ENCODE results near the gene HS3ST6. TPM values are rescaled to one million over a fixed set of nuclear protein-coding genes. Genes with fewer than 3 reads are reported as not detected.
A peak's percentile ranks its signal among the peaks of the same experiment; 100 is the strongest.
"Not testable (repeated sequence)": the region's sequence is repeated elsewhere in the genome, so short reads cannot be mapped to it uniquely, and the experiment has no call there.

The HS3ST6 gene
- polyA plus RNA-seq, 4 donors: 0.14 to 0.88 (median 0.32) TPM

- no peak for DNase-seq (ENCODE audit: low read depth in 4 of 4, low spot score in 3 of 4)
These were observed 34.0 kb downstream of the HS3ST6 start for GRCh38 chr16:1884155-1884760.

GRCh38 chr16:1881172-1881571, 37.0 kb downstream of the HS3ST6 start:
- DNase-seq (ENCODE audit: low read depth in 4 of 4, low spot score in 3 of 4): not testable (repeated sequence)

- DNase-seq (ENCODE audit: low read depth in 4 of 4, low spot score in 3 of 4): no peak
These were observed 38.7 kb downstream of the HS3ST6 start for GRCh38 chr16:1879477-1879876.

GRCh38 chr16:1878256-1878655, 40.0 kb downstream of the HS3ST6 start:
- DNase-seq (ENCODE audit: low read depth in 4 of 4, low spot score in 3 of 4): no peak

GRCh38 chr16:1877804-1878203, 40.4 kb downstream of the HS3ST6 start:
- DNase-seq (ENCODE audit: low read depth in 4 of 4, low spot score in 3 of 4): no peak

- no peak for DNase-seq (ENCODE audit: low read depth in 4 of 4, low spot score in 3 of 4)
These were observed 41.1 kb downstream of the HS3ST6 start for GRCh38 chr16:1877089-1877488.

- DNase-seq (ENCODE audit: low read depth in 4 of 4, low spot score in 3 of 4): no peak
These were observed 41.7 kb downstream of the HS3ST6 start for GRCh38 chr16:1876468-1876867.

- DNase-seq (ENCODE audit: low read depth in 4 of 4, low spot score in 3 of 4): not testable (repeated sequence)
These were observed 42.1 kb downstream of the HS3ST6 start for GRCh38 chr16:1876066-1876465.

GRCh38 chr16:1874854-1875253, 43.4 kb downstream of the HS3ST6 start:
- DNase-seq (ENCODE audit: low read depth in 4 of 4, low spot score in 3 of 4): peak in 2 of 4 donors; percentile 22 to 25

- no peak for DNase-seq (ENCODE audit: low read depth in 4 of 4, low spot score in 3 of 4)
These were observed 46.1 kb downstream of the HS3ST6 start, which contains the start of gene MEIOB for GRCh38 chr16:1871974-1872635. Gene MEIOB, minus strand, starts transcription at chr16:1872164. Its CDS starts 3,989 bp downstream, at chr16:1868175.

- DNase-seq (ENCODE audit: low read depth in 4 of 4, low spot score in 3 of 4): no peak
These were observed 47.7 kb downstream of the HS3ST6 start for GRCh38 chr16:1870365-1871082.

- no peak for DNase-seq (ENCODE audit: low read depth in 4 of 4, low spot score in 3 of 4)
These were observed 52.1 kb downstream of the HS3ST6 start for GRCh38 chr16:1865902-1866690.

GRCh38 chr16:1863681-1864460, 54.3 kb downstream of the HS3ST6 start:
- peak in 1 of 4 donors; percentile 35 for DNase-seq (ENCODE audit: low read depth in 4 of 4, low spot score in 3 of 4)

- no peak for DNase-seq (ENCODE audit: low read depth in 4 of 4, low spot score in 3 of 4)
These were observed 55.8 kb downstream of the HS3ST6 start for GRCh38 chr16:1862394-1862793.

GRCh38 chr16:1861730-1862129, 56.5 kb downstream of the HS3ST6 start:
- no peak for DNase-seq (ENCODE audit: low read depth in 4 of 4, low spot score in 3 of 4)

Other genes with a start within 250 kb of the HS3ST6 start
- 10 to 100 TPM; 76.4 to 95.3 (median 82.2) TPM for gene JPT2, start 240.1 kb downstream of the HS3ST6 start, polyA plus RNA-seq (ENCODE audit: insufficient read length in 4 of 4)
- 10 to 100 TPM; 38.7 to 54.3 (median 49.1) TPM for gene MAPK8IP3, start 212.2 kb downstream of the HS3ST6 start, polyA plus RNA-seq (ENCODE audit: insufficient read length in 4 of 4)
- gene NME3, start 146.9 kb downstream of the HS3ST6 start, polyA plus RNA-seq (ENCODE audit: insufficient read length in 4 of 4): 10 to 100 TPM; 23.2 to 49.8 (median 24.3) TPM
- 10 to 100 TPM in 1 of 4 donors, 1 to 10 TPM in 3; 6.7 to 10.7 (median 8.6) TPM for gene EME2, start 145.6 kb downstream of the HS3ST6 start, polyA plus RNA-seq (ENCODE audit: insufficient read length in 4 of 4)
- 10 to 100 TPM; 64.2 to 87.3 (median 66.9) TPM for gene MRPS34, start 145.3 kb downstream of the HS3ST6 start, polyA plus RNA-seq (ENCODE audit: insufficient read length in 4 of 4)
- 10 to 100 TPM; 34.9 to 58.0 (median 38.5) TPM for gene SPSB3, start 135.8 kb downstream of the HS3ST6 start, polyA plus RNA-seq (ENCODE audit: insufficient read length in 4 of 4)
- 10 to 100 TPM; 36.8 to 62.7 (median 40.5) TPM for gene NUBP2, start 135.5 kb downstream of the HS3ST6 start, polyA plus RNA-seq (ENCODE audit: insufficient read length in 4 of 4)
- gene IGFALS, start 124.7 kb downstream of the HS3ST6 start, polyA plus RNA-seq (ENCODE audit: insufficient read length in 4 of 4): 1 to 10 TPM; 2.2 to 4.6 (median 2.7) TPM
- gene HAGH, start 91.6 kb downstream of the HS3ST6 start, polyA plus RNA-seq (ENCODE audit: insufficient read length in 4 of 4): 10 to 100 TPM; 34.3 to 51.3 (median 37.5) TPM
- gene FAHD1, start 91.2 kb downstream of the HS3ST6 start, polyA plus RNA-seq (ENCODE audit: insufficient read length in 4 of 4): 10 to 100 TPM; 35.4 to 52.7 (median 43.9) TPM
- gene MEIOB, start 46.3 kb downstream of the HS3ST6 start, polyA plus RNA-seq (ENCODE audit: insufficient read length in 4 of 4): 1 to 10 TPM in 2 of 4 donors, under 1 TPM in 2; 0.37 to 1.7 (median 1.2) TPM
- 10 to 100 TPM; 62.5 to 86.2 (median 67.2) TPM for gene MSRB1, start 24.8 kb upstream of the HS3ST6 start, polyA plus RNA-seq (ENCODE audit: insufficient read length in 4 of 4)
- gene RPL3L, start 36.3 kb upstream of the HS3ST6 start, polyA plus RNA-seq (ENCODE audit: insufficient read length in 4 of 4): under 1 TPM; 0.18 to 0.31 (median 0.21) TPM
- gene NDUFB10, start 41.1 kb upstream of the HS3ST6 start, polyA plus RNA-seq (ENCODE audit: insufficient read length in 4 of 4): 100 to 1,000 TPM; 125 to 156 (median 130) TPM
- gene RPS2, start 46.4 kb upstream of the HS3ST6 start, polyA plus RNA-seq (ENCODE audit: insufficient read length in 4 of 4): 1,000 to 10,000 TPM; 1,839 to 2,451 (median 2,117) TPM
- gene RNF151, start 48.4 kb upstream of the HS3ST6 start, polyA plus RNA-seq (ENCODE audit: insufficient read length in 4 of 4): not detected
- gene TBL3, start 53.6 kb upstream of the HS3ST6 start, polyA plus RNA-seq (ENCODE audit: insufficient read length in 4 of 4): 10 to 100 TPM; 26.0 to 47.2 (median 35.0) TPM
- gene NOXO1, start 63.1 kb upstream of the HS3ST6 start, polyA plus RNA-seq (ENCODE audit: insufficient read length in 4 of 4): under 1 TPM; 0.52 to 0.97 (median 0.65) TPM
- 10 to 100 TPM; 24.2 to 36.0 (median 27.1) TPM for gene GFER, start 65.8 kb upstream of the HS3ST6 start, polyA plus RNA-seq (ENCODE audit: insufficient read length in 4 of 4)
- gene SYNGR3, start 71.6 kb upstream of the HS3ST6 start, polyA plus RNA-seq (ENCODE audit: insufficient read length in 4 of 4): 1 to 10 TPM; 1.2 to 2.6 (median 2.3) TPM
- gene ZNF598, start 91.4 kb upstream of the HS3ST6 start, polyA plus RNA-seq (ENCODE audit: insufficient read length in 4 of 4): 10 to 100 TPM; 17.6 to 27.5 (median 18.1) TPM
- gene NPW, start 101.4 kb upstream of the HS3ST6 start, polyA plus RNA-seq (ENCODE audit: insufficient read length in 4 of 4): 10 to 100 TPM in 1 of 4 donors, 1 to 10 TPM in 3; 3.8 to 10.3 (median 5.5) TPM
- gene NHERF2, start 108.5 kb upstream of the HS3ST6 start, polyA plus RNA-seq (ENCODE audit: insufficient read length in 4 of 4): 100 to 1,000 TPM; 117 to 185 (median 126) TPM
- gene NTHL1, start 129.4 kb upstream of the HS3ST6 start, polyA plus RNA-seq (ENCODE audit: insufficient read length in 4 of 4): 10 to 100 TPM; 17.6 to 26.6 (median 19.0) TPM
- gene TSC2, start 129.6 kb upstream of the HS3ST6 start, polyA plus RNA-seq (ENCODE audit: insufficient read length in 4 of 4): 100 to 1,000 TPM; 121 to 152 (median 136) TPM
- gene PKD1, start 217.5 kb upstream of the HS3ST6 start, polyA plus RNA-seq (ENCODE audit: insufficient read length in 4 of 4): 100 to 1,000 TPM in 1 of 4 donors, 10 to 100 TPM in 3; 55.0 to 101 (median 69.2) TPM
- 1 to 10 TPM; 2.0 to 3.5 (median 2.4) TPM for gene RAB26, start 230.2 kb upstream of the HS3ST6 start, polyA plus RNA-seq (ENCODE audit: insufficient read length in 4 of 4)
- gene TRAF7, start 237.4 kb upstream of the HS3ST6 start, polyA plus RNA-seq (ENCODE audit: insufficient read length in 4 of 4): 10 to 100 TPM; 53.7 to 63.4 (median 57.5) TPM